Measurements from ENCODE around the gene SCUBE1.

GRCh38 chr22:43302531-43303041, 40.6 kb downstream of the SCUBE1 start:
- no peak for TF ChIP-seq CTCF (conservative IDR thresholded peaks at IDR 0.05; ENCODE audit: low read depth, low read length)
- TF ChIP-seq POLR2A (IDR thresholded peaks at IDR 0.05; ENCODE audit: low read depth, low read length): no peak
- no peak for TF ChIP-seq MAFK (IDR thresholded peaks at IDR 0.05; ENCODE audit: low read depth, low read length)
- TF ChIP-seq USF2 (IDR thresholded peaks at IDR 0.05; ENCODE audit: low read depth, low read length): no peak
- no peak for TF ChIP-seq CEBPB (IDR thresholded peaks at IDR 0.05; ENCODE audit: low read depth, low read length)

Measured in IMR-90 (cell line).